Endothelial cell of umbilical vein (primary cell): ENCODE measurements around the gene TMEM220. TPM values are rescaled to one million over a fixed set of nuclear protein-coding genes. Genes with fewer than 3 reads are reported as not detected.

Experiments used
- BruUV-seq: library from RNA; stranded (reverse); fragments of 400-500 nt; replicated peaks from 2 replicates; lab custom pipeline; 2021; lab: Mats Ljungman, UMichigan
- CTCF ChIA-PET: fragments of 300-600, 350-600 bp; sonication (Branson Sonifier 250); formaldehyde crosslinking; loops from one replicate; lab custom pipeline; 2021; ENCODE audit warnings: antibody characterized with exemption, inconsistent platforms; lab: Charles Lee
- POLR2A ChIA-PET: fragments of 300-600, 350-600 bp; sonication (Branson Sonifier 250); formaldehyde crosslinking; loops from one replicate; lab custom pipeline; 2021; ENCODE audit warnings: antibody characterized with exemption, inconsistent platforms; lab: Charles Lee
- DNase-seq: peaks from one replicate; pipeline ENCODE4 v3.0.0-alpha.2; 2011; ENCODE audit warnings: low read depth, low spot score
- FAIRE-seq: peaks from 2 replicates; lab custom pipeline; 2011; peaks lifted over from hg19 to GRCh38; lab: Jason Lieb, UNC
- H2AFZ ChIP-seq: 2 replicates; pipeline ENCODE4 v1.6.0; 2012; ENCODE audit warnings: low read depth, low read length, control low read depth, inconsistent platforms
- H3K27ac ChIP-seq: 2 replicates; pipeline ENCODE4 v1.5.1; 2011; ENCODE audit warnings: low read depth, mild to moderate bottlenecking, control low read depth, low read length, moderate library complexity; ENCODE audit not compliant: insufficient read depth
- H3K27me3 ChIP-seq, 2 experiments: 2 replicates each; pipeline versions ENCODE4 v1.6.0 to v1.6.1; 2011; ENCODE audit warnings: low read length in 2 of 2, mixed read lengths in 1 of 2; ENCODE audit not compliant: control insufficient read depth in 2 of 2, insufficient read depth in 2 of 2
- H3K36me3 ChIP-seq, 2 experiments: 2 replicates in 1 of 2; 3 replicates in 1 of 2; pipeline ENCODE4 v1.5.1; 2011; ENCODE audit warnings: low read length in 2 of 2, mild to moderate bottlenecking in 1 of 2, moderate library complexity in 1 of 2; ENCODE audit not compliant: control insufficient read depth in 2 of 2, insufficient read depth in 2 of 2; ENCODE audit errors: extremely low read depth in 1 of 2
- H3K4me1 ChIP-seq: 3 replicates; pipeline ENCODE4 v1.5.1; 2011; ENCODE audit warnings: mild to moderate bottlenecking, low read length; ENCODE audit not compliant: control insufficient read depth, insufficient read depth; ENCODE audit errors: extremely low read depth
- H3K4me2 ChIP-seq: 2 replicates; pipeline ENCODE4 v1.6.1; 2011; ENCODE audit warnings: low read length, control low read depth, mixed read lengths; ENCODE audit not compliant: insufficient read depth
- H3K4me3 ChIP-seq, 3 experiments: fragments of 200-600 bp in 1 of 3; sonication (generic), shearing (Covaris generic) in 1 of 3; replicated peaks in 1 of 3; 2 replicates each; pipeline ENCODE4 v1.5.1; 2011 to 2016; ENCODE audit warnings: control low read depth in 3 of 3, low read length in 3 of 3, mild to moderate bottlenecking in 2 of 3, inconsistent platforms in 1 of 3, low read depth in 1 of 3, moderate library complexity in 1 of 3; ENCODE audit not compliant: insufficient read depth in 1 of 3
- H3K79me2 ChIP-seq: 2 replicates; pipeline ENCODE4 v1.6.0; 2012; ENCODE audit warnings: low read length, inconsistent platforms; ENCODE audit not compliant: control insufficient read depth, insufficient read depth
- H3K9ac ChIP-seq: replicated peaks from 2 replicates; pipeline ENCODE3; 2011; ENCODE audit warnings: low read length, control low read depth; ENCODE audit not compliant: insufficient read depth; ENCODE audit errors: extremely low read depth
- H3K9me1 ChIP-seq: replicated peaks from 3 replicates; pipeline ENCODE4 v1.6.0; 2011; ENCODE audit warnings: mild to moderate bottlenecking, low read length; ENCODE audit not compliant: control insufficient read depth, insufficient read depth; ENCODE audit errors: extremely low read depth
- H3K9me3 ChIP-seq: replicated peaks from 2 replicates; pipeline ENCODE4 v1.5.1; 2012; ENCODE audit warnings: low read length, inconsistent platforms; ENCODE audit not compliant: control insufficient read depth, insufficient read depth
- H4K20me1 ChIP-seq: replicated peaks from 2 replicates; pipeline ENCODE3; 2011; ENCODE audit warnings: mild to moderate bottlenecking, low read length; ENCODE audit not compliant: control insufficient read depth, insufficient read depth; ENCODE audit errors: extremely low read depth
- EZH2 ChIP-seq: IDR thresholded peaks from 2 replicates; pipeline ENCODE4 v1.6.1; 2012; ENCODE audit warnings: borderline replicate concordance, low read depth, mild to moderate bottlenecking, moderate library complexity, low read length, inconsistent platforms; ENCODE audit not compliant: severe bottlenecking
- FOS ChIP-seq: IDR thresholded peaks from 2 replicates; pipeline ENCODE4 v1.6.1; 2011; ENCODE audit warnings: mild to moderate bottlenecking, low read length, moderate library complexity, borderline replicate concordance; ENCODE audit not compliant: insufficient read depth
- GATA2 ChIP-seq: IDR thresholded peaks from 2 replicates; pipeline ENCODE4 v1.7.0; 2011; ENCODE audit warnings: low read depth, mild to moderate bottlenecking, moderate library complexity, mixed read lengths, low read length; ENCODE audit not compliant: insufficient read length, insufficient read depth
- JUN ChIP-seq: IDR thresholded peaks from 2 replicates; pipeline ENCODE4 v1.6.1; 2011; ENCODE audit warnings: borderline replicate concordance, low read depth; ENCODE audit not compliant: insufficient read length, insufficient read depth
- MYC ChIP-seq: IDR thresholded peaks from one replicate; pipeline ENCODE4 v1.6.1; 2011; ENCODE audit warnings: mild to moderate bottlenecking, low read depth, low read length
- POLR2A ChIP-seq: IDR thresholded peaks from 2 replicates; pipeline ENCODE4 v1.6.1; 2012; ENCODE audit warnings: low read depth, mild to moderate bottlenecking, control low read depth, low read length
- POLR2AphosphoS5 ChIP-seq: IDR thresholded peaks from 2 replicates; pipeline ENCODE4 v1.6.1; 2012; ENCODE audit warnings: low read depth, mild to moderate bottlenecking, control low read depth, low read length, moderate library complexity; ENCODE audit not compliant: insufficient read depth
- dilution Hi-C: fragments of 300-500 bp; cut with MboI; formaldehyde crosslinking; loops from one replicate; pipeline ENCODE4 v1.15.0; 2019; ENCODE audit warnings: low sequenced_read_pairs; ENCODE audit not compliant: extremely low pct_ligation_motif_present
- intact Hi-C: fragments of 100-400 bp; cut with micrococcal nuclease; formaldehyde crosslinking; loops from one replicate; pipeline ENCODE4 v1.10.0; 2022
- polyA plus RNA-seq, 4 experiments: library from polyadenylated mRNA; depleted of rRNA in 3 of 4; stranded (reverse) in 3 of 4; unstranded in 1 of 4; fragments of >200 nt; gene quantifications; 2 replicates each; pipeline versions ENCODE4 v1.2.1 to v1.2.3, GENCODE V29; 2011 to 2012; ENCODE audit warnings: missing spikeins in 1 of 4
- total RNA-seq: library from RNA; stranded (reverse); gene quantifications from 2 replicates; pipeline ENCODE4 v1.2.3, GENCODE V29; 2021
- TF ChIP-seq, protein P1 (sequence below): IDR thresholded peaks from 2 replicates; pipeline ENCODE4 v1.6.1; 2011; ENCODE audit not compliant: insufficient read depth, insufficient read length
- TF ChIP-seq, protein P2 (sequence below), 2 donors: IDR thresholded peaks; 1 replicate in 1 of 2; 2 replicates in 1 of 2; pipeline ENCODE4 v1.5.1; 2011; ENCODE audit warnings: low read length in 2 of 2, mild to moderate bottlenecking in 2 of 2, moderate library complexity in 2 of 2, control low read depth in 1 of 2, inconsistent platforms in 1 of 2, low read depth in 1 of 2; ENCODE audit not compliant: insufficient read depth in 1 of 2; ENCODE audit errors: extremely low read depth in 1 of 2

The TMEM220 gene
- total and polyA plus RNA-seq, 2 donors (not counting 3 experiments of a cell fraction or from before 2014, with no cell fraction given), result 3.6 to 11.2 TPM

DNA sequence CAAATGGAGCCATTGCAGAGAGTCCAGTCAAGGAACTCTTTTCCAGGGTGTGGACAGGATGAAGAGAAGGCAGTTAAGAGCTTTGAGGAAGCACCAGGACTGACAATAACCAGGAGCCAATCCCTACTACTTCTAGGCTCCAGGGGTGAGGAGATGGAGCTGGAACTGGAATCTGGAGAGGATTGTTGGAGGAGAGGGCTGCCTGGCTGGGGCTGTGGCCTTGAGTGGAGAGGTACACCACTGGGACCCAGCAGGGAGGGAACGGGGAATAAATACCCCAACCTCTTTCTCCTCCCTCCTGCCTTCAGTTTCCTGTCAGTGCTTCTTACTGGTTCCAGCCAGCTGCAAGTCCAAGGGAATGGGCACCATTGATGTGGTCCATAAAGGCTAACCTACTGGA is 32.2 kb upstream of the TMEM220 start:
- POLR2A ChIA-PET, result no interaction called here
- H3K79me2 ChIP-seq, result no peaks in the 10 kb centered on the region
- H3K27ac ChIP-seq, result no peak overlapping the region
- H3K9me3 ChIP-seq, result no peaks in the 10 kb centered on the region
- H4K20me1 ChIP-seq, result no peaks in the 10 kb centered on the region
- TF ChIP-seq POLR2AphosphoS5 (no peak), POLR2A (no peak), JUN (no peak), FOS (no peak), MYC (no peak), EZH2 (no peak), GATA2 (no peak)
- TF ChIP-seq, protein P1, sequence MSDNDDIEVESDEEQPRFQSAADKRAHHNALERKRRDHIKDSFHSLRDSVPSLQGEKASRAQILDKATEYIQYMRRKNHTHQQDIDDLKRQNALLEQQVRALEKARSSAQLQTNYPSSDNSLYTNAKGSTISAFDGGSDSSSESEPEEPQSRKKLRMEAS, result no peak
- TF ChIP-seq, protein P2, sequence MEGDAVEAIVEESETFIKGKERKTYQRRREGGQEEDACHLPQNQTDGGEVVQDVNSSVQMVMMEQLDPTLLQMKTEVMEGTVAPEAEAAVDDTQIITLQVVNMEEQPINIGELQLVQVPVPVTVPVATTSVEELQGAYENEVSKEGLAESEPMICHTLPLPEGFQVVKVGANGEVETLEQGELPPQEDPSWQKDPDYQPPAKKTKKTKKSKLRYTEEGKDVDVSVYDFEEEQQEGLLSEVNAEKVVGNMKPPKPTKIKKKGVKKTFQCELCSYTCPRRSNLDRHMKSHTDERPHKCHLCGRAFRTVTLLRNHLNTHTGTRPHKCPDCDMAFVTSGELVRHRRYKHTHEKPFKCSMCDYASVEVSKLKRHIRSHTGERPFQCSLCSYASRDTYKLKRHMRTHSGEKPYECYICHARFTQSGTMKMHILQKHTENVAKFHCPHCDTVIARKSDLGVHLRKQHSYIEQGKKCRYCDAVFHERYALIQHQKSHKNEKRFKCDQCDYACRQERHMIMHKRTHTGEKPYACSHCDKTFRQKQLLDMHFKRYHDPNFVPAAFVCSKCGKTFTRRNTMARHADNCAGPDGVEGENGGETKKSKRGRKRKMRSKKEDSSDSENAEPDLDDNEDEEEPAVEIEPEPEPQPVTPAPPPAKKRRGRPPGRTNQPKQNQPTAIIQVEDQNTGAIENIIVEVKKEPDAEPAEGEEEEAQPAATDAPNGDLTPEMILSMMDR (IDR thresholded peaks at IDR 0.05; ENCODE audit: extremely low read depth in 1 of 2, insufficient read depth in 1 of 2, low read depth in 1 of 2, low read length in 2 of 2), result no peak
- H2AFZ ChIP-seq, result no peak overlapping the region
- H3K27me3 ChIP-seq, result no peaks in the 10 kb centered on the region
- dilution Hi-C loops, result no loop called here
- H3K4me3 ChIP-seq, result no peak overlapping the region
- no peaks in the 10 kb centered on the region for H3K36me3 ChIP-seq
- DNase-seq (no peak), FAIRE-seq (no peak)
- H3K9me1 ChIP-seq, result no peaks in the 10 kb centered on the region
- intact Hi-C loops, result no loop called here
- H3K9ac ChIP-seq, result no peak overlapping the region
- no peaks in the 10 kb centered on the region for H3K4me1 ChIP-seq
- CTCF ChIA-PET, result no interaction called here
- BruUV-seq, result no TSS peak
- no peak overlapping the region for H3K4me2 ChIP-seq
